Measurements from ENCODE around the gene ZNF275. TPM values are rescaled to one million over a fixed set of nuclear protein-coding genes. Genes with fewer than 3 reads are reported as not detected.

ZNF275 gene
- total RNA-seq, 1 donor from 2014 or later, result 8.5 TPM

DNA sequence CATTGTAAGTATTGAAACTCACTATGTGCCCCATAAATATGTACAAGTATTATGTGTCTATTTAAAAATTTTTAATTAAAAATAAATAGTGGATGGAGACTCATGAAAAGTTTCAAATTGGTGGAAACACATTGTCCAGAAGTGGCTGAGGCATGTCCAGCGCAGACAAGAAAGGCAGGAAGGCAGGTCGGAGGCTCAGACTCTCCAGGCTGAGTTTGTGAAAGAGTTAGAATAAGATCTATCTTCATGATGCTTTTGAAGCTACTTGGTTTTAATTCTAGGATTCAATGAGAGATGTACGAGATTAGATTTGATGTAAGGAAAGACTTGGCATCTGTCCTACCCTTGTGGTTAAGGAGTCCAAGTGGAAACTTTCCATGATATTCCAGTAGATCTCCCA is 32.2 kb upstream of the ZNF275 start:
- no peaks in the 10 kb centered on the region for H3K4me1 Mint-ChIP-seq (ENCODE audit: low read depth, unreplicated experiment)
- H3K4me3 Mint-ChIP-seq (ENCODE audit: unreplicated experiment), result no peak overlapping the region
- H3K36me3 Mint-ChIP-seq (ENCODE audit: unreplicated experiment), result no peaks in the 10 kb centered on the region
- peaks cover 4% of the 10 kb centered on the region for H3K9me3 Mint-ChIP-seq (ENCODE audit: unreplicated experiment)
- peaks cover 4% of the 10 kb centered on the region for H3K27me3 Mint-ChIP-seq (ENCODE audit: unreplicated experiment)
- no peak for DNase-seq
- no peak overlapping the region for H3K27ac Mint-ChIP-seq (ENCODE audit: unreplicated experiment)
- TF ChIP-seq CTCF (IDR thresholded peaks at IDR 0.05; ENCODE audit: partially characterized antibody, unreplicated experiment), result no peak

GRCh38 chrX:153302796-153303195 is 31.2 kb upstream of the ZNF275 start:
- H3K9me3 Mint-ChIP-seq (ENCODE audit: unreplicated experiment), result peaks cover 4% of the 10 kb centered on the region
- no peaks in the 10 kb centered on the region for H3K4me1 Mint-ChIP-seq (ENCODE audit: low read depth, unreplicated experiment)
- no peaks in the 10 kb centered on the region for H3K36me3 Mint-ChIP-seq (ENCODE audit: unreplicated experiment)
- TF ChIP-seq CTCF (IDR thresholded peaks at IDR 0.05; ENCODE audit: partially characterized antibody, unreplicated experiment), result no peak
- no peak overlapping the region for H3K27ac Mint-ChIP-seq (ENCODE audit: unreplicated experiment)
- no peak overlapping the region for H3K4me3 Mint-ChIP-seq (ENCODE audit: unreplicated experiment)
- DNase-seq, result no peak
- peaks cover 4% of the 10 kb centered on the region for H3K27me3 Mint-ChIP-seq (ENCODE audit: unreplicated experiment)

GRCh38 chrX:153303276-153304262 is 30.4 kb upstream of the ZNF275 start:
- Mint-ChIP-seq H3K4me1 (ENCODE audit: low read depth, unreplicated experiment) (no peaks in the 10 kb centered on the region), H3K4me3 (ENCODE audit: unreplicated experiment) (no peak overlapping the region), H3K27me3 (ENCODE audit: unreplicated experiment) (peaks cover 4% of the 10 kb centered on the region), H3K9me3 (ENCODE audit: unreplicated experiment) (peaks cover 4% of the 10 kb centered on the region), H3K27ac (ENCODE audit: unreplicated experiment) (no peak overlapping the region), H3K36me3 (ENCODE audit: unreplicated experiment) (no peaks in the 10 kb centered on the region)
- TF ChIP-seq CTCF (IDR thresholded peaks at IDR 0.05; ENCODE audit: partially characterized antibody, unreplicated experiment), result no peak
- no peak for DNase-seq

DNA sequence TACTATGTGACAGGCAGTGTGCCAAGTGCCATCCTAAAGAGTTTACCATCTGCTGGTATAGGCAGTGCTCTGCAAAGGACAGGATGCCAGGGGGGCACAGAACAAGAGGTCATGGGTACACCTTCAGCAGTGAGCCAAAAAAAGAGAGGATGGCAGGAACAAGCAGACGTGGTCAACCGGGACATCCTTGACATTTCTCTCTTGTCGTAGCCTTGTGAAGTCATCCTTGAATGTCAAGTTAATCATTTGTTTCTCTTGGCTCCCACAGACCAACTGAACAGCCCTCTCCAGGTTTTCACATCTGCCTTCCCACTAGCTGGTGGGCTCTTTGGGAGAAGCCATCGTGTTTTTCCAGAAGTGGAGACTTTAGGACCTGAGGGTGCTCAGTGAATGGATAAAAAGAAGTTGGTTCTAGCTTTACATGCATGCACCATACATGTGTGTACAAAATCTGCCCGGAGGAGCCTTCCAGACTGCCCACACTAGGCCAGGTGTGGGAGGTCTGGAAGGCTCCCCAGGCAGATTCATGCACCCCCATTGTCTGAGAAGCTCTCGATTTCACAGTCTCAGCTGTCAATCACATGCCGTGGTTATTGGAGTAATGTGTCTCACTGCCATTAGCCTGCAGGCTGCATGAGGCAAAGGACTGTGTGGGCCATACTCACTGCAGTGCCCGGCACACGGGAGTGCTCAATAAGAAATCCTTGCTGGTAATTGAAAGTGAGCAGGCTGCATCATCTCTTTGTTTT is 28.8 kb upstream of the ZNF275 start:
- no peak overlapping the region for H3K4me3 Mint-ChIP-seq (ENCODE audit: unreplicated experiment)
- peaks cover 4% of the 10 kb centered on the region for H3K9me3 Mint-ChIP-seq (ENCODE audit: unreplicated experiment)
- H3K27ac Mint-ChIP-seq (ENCODE audit: unreplicated experiment), result no peak overlapping the region
- no peak for TF ChIP-seq CTCF (IDR thresholded peaks at IDR 0.05; ENCODE audit: partially characterized antibody, unreplicated experiment)
- peaks cover 4% of the 10 kb centered on the region for H3K27me3 Mint-ChIP-seq (ENCODE audit: unreplicated experiment)
- no peak for DNase-seq
- no peaks in the 10 kb centered on the region for H3K4me1 Mint-ChIP-seq (ENCODE audit: low read depth, unreplicated experiment)
- H3K36me3 Mint-ChIP-seq (ENCODE audit: unreplicated experiment), result no peaks in the 10 kb centered on the region
